Activated T-cell treated with anti-CD3 and anti-CD28 coated beads for 4 hours (primary cell): Measurements from ENCODE around the gene ATP9A.
A peak's percentile ranks its signal among the peaks of the same experiment; 100 is the strongest.
"Not testable (repeated sequence)": the region's sequence is repeated elsewhere in the genome, so short reads cannot be mapped to it uniquely, and the experiment has no call there.

Source experiments
- DNase-seq: peaks from one replicate; pipeline ENCODE4 v3.0.0-alpha.2; 2020

The ATP9A gene

GRCh38 chr20:51569815-51570738, 198.1 kb downstream of the ATP9A start:
- no peak for DNase-seq

GRCh38 chr20:51568533-51568932, 199.7 kb downstream of the ATP9A start:
- DNase-seq: not testable (repeated sequence)

GRCh38 chr20:51567622-51568021, 200.6 kb downstream of the ATP9A start:
- DNase-seq: no peak

GRCh38 chr20:51566594-51566993, 201.6 kb downstream of the ATP9A start:
- DNase-seq: no peak

- no peak for DNase-seq
These were observed 202.7 kb downstream of the ATP9A start for GRCh38 chr20:51565298-51566144.

- peak; percentile 21 for DNase-seq
These were observed 204.5 kb downstream of the ATP9A start for GRCh38 chr20:51563486-51564332.

GRCh38 chr20:51563174-51563485, 205.1 kb downstream of the ATP9A start:
- DNase-seq: no peak

- DNase-seq: no peak
These were observed 205.6 kb downstream of the ATP9A start for GRCh38 chr20:51562332-51563173.

GRCh38 chr20:51562027-51562331, 206.2 kb downstream of the ATP9A start:
- DNase-seq: no peak

GRCh38 chr20:51560550-51561307, 207.5 kb downstream of the ATP9A start:
- no peak for DNase-seq

GRCh38 chr20:51560042-51560441, 208.1 kb downstream of the ATP9A start:
- DNase-seq: no peak

- DNase-seq: no peak
These were observed 213.5 kb downstream of the ATP9A start for GRCh38 chr20:51554538-51555165.

- no peak for DNase-seq
These were observed 214.2 kb downstream of the ATP9A start for GRCh38 chr20:51553897-51554486.

GRCh38 chr20:51551186-51551585, 217.0 kb downstream of the ATP9A start:
- no peak for DNase-seq

- no peak for DNase-seq
These were observed 218.7 kb downstream of the ATP9A start for GRCh38 chr20:51549474-51549873.

- DNase-seq: no peak
These were observed 220.2 kb downstream of the ATP9A start for GRCh38 chr20:51547951-51548350.
